TTC549 (cell line): Measurements from ENCODE around the gene ALG14.

Experiments
- FAIRE-seq: peaks from 2 replicates; lab custom pipeline; 2012; peaks lifted over from hg19 to GRCh38; lab: Jason Lieb, UNC

ALG14 gene

DNA sequence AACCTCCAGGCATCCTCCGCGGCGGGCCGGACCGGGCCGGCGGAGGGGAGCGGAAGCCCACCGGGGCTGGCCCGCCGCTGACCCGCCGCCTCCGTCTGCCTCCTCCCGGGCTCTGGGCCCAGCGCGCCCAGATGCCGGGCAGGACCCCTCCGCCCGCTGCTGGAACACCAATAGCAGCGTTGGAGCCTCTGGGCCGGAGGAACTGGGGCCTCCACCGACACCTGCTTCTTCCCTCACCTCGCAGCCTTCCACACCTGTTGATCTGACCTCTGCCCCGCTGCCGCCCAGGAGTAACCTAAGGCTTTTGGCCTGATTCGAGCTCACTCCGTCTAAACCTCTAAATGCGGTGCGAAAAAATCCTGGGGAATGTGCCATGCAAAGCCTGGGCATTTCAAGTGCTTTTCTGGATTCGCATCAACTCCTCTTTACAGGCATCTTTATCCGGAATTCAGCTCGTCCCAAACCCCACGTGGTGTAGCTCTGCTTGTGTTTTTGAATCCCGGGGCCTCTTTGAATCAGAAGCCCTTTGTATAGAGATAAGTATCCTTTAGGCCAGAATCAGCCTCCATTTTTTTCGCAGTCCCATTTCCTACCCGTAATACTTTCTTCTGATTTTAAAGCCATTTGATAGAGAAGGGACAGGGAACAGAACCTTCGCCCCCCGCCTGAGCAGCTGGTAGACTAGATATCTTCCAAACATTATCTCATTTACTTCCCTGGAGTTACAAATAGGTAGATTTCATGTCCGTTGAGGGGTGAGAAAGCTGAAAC is 145.2 kb downstream of the ALG14 start:
- no peak for FAIRE-seq

DNA sequence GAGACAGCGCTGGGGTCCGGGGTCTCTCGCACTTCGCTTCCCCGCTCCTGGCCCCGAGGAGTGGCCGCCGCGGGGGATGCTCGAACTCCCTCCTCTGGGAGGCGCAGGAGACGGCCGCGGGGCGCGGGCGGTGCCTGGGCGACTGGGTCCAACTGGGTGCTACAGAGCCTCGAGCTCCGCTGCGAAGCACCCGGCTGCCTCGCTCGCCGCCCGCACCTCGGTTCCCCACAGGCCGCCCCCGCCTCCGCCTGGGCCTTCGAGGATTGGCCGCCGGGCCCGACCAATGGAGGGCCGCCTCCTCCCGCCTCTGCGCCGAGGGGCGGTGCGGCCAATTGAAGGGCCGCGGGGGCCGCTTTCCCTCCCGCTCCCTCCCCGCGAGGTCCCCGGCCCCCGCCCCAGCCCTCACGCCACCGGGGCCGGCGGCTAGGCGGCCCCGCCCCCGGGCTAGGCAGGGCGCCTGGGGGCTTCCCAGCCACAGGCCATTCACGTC is 145.8 kb downstream of the ALG14 start, which contains the start of gene CNN3:
Gene CNN3, minus strand, starts transcription at position 196 of the 490 bp plus-strand sequence. CDS start 216 bp downstream, outside the sequence.
- FAIRE-seq, result no peak

DNA sequence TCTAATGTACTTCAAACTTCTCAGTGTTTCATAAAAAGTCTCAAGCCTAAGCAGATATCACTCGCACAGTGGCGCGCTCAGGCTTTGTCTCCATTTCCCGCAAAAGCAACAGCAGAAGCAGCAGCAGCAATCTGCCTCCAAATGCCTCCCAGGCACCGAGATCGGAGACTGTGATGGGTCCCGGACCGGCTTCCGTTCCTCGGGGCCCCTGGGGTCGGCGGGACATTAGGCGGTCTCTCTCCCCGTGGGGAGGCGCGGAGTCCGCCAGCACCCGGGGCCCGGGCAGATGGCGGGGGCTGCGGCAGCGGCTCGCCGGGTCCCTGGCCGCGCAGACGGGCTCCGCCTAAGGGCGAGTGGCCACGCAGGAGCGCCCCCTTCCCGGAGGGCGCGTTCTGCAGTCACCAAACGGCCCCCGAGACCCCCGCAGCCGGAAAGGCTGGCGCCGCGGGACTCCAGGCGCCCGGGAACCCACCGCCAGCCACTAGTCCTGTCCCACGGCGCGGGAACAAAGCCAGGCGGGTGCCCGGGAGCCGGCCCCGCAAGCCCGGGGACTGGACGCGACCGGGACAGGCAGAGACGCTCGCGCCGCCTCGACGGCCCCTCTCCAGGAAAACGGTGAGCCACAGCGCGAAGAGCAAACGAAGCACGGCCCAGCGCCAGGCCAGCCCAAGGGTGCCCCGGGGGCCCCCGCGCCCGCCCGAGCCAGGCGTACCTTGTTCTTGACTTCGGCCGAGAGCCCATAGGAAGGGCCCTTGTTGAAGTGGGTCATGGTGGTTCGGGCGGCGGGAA is 146.4 kb downstream of the ALG14 start:
- FAIRE-seq, result no peak

DNA sequence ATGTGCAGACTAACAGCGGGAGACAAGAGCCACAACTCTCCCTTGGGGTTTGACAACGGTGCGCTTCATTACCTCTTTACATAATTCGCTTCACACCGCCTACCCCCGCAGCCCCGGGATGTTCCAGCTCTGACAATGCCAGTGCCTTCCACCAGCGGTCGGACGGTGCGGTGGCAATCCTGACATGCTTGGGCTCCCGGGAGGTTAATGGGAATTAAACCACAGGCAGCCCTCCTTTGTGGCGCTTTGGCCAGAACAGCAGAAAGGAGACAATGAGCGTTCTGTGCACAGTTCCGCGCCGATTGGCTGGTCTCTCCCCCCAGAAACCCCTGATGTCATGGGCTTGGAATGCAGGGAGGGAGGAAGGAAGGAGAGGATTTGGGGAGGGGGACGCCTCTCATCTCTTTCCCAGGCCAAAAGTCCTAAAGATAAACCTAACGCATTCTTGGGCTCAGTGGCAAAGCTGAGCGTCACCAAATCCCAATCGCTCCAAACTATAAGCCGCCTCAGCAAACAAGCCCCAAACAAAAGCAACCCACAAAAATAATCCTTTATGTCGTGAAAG is 147.1 kb downstream of the ALG14 start:
- no peak for FAIRE-seq

DNA sequence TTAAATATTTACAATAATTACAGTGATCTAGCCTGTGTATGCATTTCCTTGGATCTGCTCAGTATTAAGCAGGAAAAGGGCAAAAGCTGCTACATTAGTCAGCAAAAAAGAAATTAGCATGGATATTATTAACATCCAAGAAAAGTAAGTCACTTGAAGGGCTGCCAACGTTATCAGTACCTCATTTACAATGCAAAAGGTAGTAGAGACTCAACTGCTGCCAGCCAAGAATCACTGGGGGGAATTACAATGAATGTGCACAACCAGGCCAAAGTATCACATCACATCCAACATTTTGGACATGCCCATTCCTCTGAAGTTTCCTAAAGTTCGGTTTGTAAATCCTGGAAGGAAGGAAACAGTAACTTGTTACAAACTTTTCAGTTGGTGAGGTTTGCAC is 147.7 kb downstream of the ALG14 start:
- FAIRE-seq, result no peak
